ENCODE measurements around the gene GJC2.

The GJC2 gene

GRCh38 chr1:228190182-228190581 is 40.5 kb downstream of the GJC2 start:
- no peaks in the 10 kb centered on the region for H3K36me3 ChIP-seq (ENCODE audit: insufficient read depth, low read length)
- no peak overlapping the region for H2AFZ ChIP-seq (ENCODE audit: low read length)
- no peak for TF ChIP-seq EZH2phosphoT487 (IDR thresholded peaks at IDR 0.05; ENCODE audit: borderline replicate concordance)
- TF ChIP-seq, protein P1, sequence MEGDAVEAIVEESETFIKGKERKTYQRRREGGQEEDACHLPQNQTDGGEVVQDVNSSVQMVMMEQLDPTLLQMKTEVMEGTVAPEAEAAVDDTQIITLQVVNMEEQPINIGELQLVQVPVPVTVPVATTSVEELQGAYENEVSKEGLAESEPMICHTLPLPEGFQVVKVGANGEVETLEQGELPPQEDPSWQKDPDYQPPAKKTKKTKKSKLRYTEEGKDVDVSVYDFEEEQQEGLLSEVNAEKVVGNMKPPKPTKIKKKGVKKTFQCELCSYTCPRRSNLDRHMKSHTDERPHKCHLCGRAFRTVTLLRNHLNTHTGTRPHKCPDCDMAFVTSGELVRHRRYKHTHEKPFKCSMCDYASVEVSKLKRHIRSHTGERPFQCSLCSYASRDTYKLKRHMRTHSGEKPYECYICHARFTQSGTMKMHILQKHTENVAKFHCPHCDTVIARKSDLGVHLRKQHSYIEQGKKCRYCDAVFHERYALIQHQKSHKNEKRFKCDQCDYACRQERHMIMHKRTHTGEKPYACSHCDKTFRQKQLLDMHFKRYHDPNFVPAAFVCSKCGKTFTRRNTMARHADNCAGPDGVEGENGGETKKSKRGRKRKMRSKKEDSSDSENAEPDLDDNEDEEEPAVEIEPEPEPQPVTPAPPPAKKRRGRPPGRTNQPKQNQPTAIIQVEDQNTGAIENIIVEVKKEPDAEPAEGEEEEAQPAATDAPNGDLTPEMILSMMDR (conservative IDR thresholded peaks at IDR 0.05; ENCODE audit: low read length), result no peak
- H3K79me2 ChIP-seq (ENCODE audit: insufficient read depth, low read length), result no peaks in the 10 kb centered on the region
- H3K4me2 ChIP-seq (ENCODE audit: low read depth, low read length, poor library complexity, severe bottlenecking), result no peak overlapping the region
- H3K9me3 ChIP-seq (ENCODE audit: insufficient read depth, low read depth, low read length), result no peaks in the 10 kb centered on the region
- H4K20me1 ChIP-seq (ENCODE audit: insufficient read depth, low read length, poor library complexity, severe bottlenecking), result no peaks in the 10 kb centered on the region
- H3K4me1 ChIP-seq (ENCODE audit: insufficient read depth, low read length, poor library complexity, severe bottlenecking), result peaks cover 5% of the 10 kb centered on the region
- H3K9me2 ChIP-seq (replicated peaks; ENCODE audit: low read depth, low read length), result no peaks in the 10 kb centered on the region
- H3K9ac ChIP-seq (ENCODE audit: low read depth, low read length, poor library complexity, severe bottlenecking), result no peak overlapping the region
- no peaks in the 10 kb centered on the region for H3F3A ChIP-seq (ENCODE audit: low read depth)
- no peaks in the 10 kb centered on the region for H3K27me3 ChIP-seq (ENCODE audit: insufficient read depth, low read length, poor library complexity, severe bottlenecking)
- no peak overlapping the region for H3K4me3 ChIP-seq (ENCODE audit: low read length, poor library complexity, severe bottlenecking)

DNA sequence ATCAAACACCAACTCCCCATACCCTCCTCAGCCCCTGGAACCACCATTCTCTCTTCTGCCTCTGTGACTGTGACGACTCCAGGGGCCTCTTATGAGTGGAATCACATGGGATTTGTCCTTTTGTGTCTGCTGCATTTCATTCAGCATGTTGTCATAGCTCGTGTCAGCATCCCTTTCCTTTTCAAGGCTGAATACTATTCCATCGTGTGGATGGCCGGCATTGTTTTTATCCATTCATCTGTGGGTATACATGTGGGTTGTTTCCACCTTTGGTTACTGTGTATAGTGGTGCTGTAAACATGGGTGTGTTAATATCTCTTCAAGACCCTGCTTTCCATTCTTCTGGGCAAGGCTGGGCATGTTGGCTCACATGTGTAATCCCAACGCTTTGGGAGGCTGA is 41.0 kb downstream of the GJC2 start:
- H4K20me1 ChIP-seq (ENCODE audit: insufficient read depth, low read length, poor library complexity, severe bottlenecking), result no peaks in the 10 kb centered on the region

GRCh38 chr1:228194436-228194835 is 44.7 kb downstream of the GJC2 start:
- Histone ChIP-seq H4K20me1 (ENCODE audit: insufficient read depth, low read length, poor library complexity, severe bottlenecking) (no peaks in the 10 kb centered on the region), H3K4me1 (ENCODE audit: insufficient read depth, low read length, poor library complexity, severe bottlenecking) (no peaks in the 10 kb centered on the region)

More for the DNA sequence above, 41.0 kb downstream of the GJC2 start:
- Histone ChIP-seq H3K4me1 (ENCODE audit: insufficient read depth, low read length, poor library complexity, severe bottlenecking) (peaks cover under 1% of the 10 kb centered on the region), H3K9ac (ENCODE audit: low read depth, low read length, poor library complexity, severe bottlenecking) (no peak overlapping the region), H3K79me2 (ENCODE audit: insufficient read depth, low read length) (no peaks in the 10 kb centered on the region), H3K4me2 (ENCODE audit: low read depth, low read length, poor library complexity, severe bottlenecking) (no peak overlapping the region), H2AFZ (ENCODE audit: low read length) (no peak overlapping the region), H3K9me2 (replicated peaks; ENCODE audit: low read depth, low read length) (no peaks in the 10 kb centered on the region), H3K9me3 (ENCODE audit: insufficient read depth, low read depth, low read length) (no peaks in the 10 kb centered on the region), H3K36me3 (ENCODE audit: insufficient read depth, low read length) (no peaks in the 10 kb centered on the region), H3K27me3 (ENCODE audit: insufficient read depth, low read length, poor library complexity, severe bottlenecking) (no peaks in the 10 kb centered on the region), H3F3A (ENCODE audit: low read depth) (no peaks in the 10 kb centered on the region), H3K4me3 (ENCODE audit: low read length, poor library complexity, severe bottlenecking) (no peak overlapping the region)
- TF ChIP-seq, protein P1 (conservative IDR thresholded peaks at IDR 0.05; ENCODE audit: low read length), result no peak
- no peak for TF ChIP-seq EZH2phosphoT487 (IDR thresholded peaks at IDR 0.05; ENCODE audit: borderline replicate concordance)

More at GRCh38 chr1:228194436-228194835, 44.7 kb downstream of the GJC2 start:
- H3K27me3 ChIP-seq (ENCODE audit: insufficient read depth, low read length, poor library complexity, severe bottlenecking), result no peaks in the 10 kb centered on the region
- H2AFZ ChIP-seq (ENCODE audit: low read length), result no peak overlapping the region
- H3K9me3 ChIP-seq (ENCODE audit: insufficient read depth, low read depth, low read length), result peaks cover 10% of the 10 kb centered on the region
- no peaks in the 10 kb centered on the region for H3F3A ChIP-seq (ENCODE audit: low read depth)
- H3K4me2 ChIP-seq (ENCODE audit: low read depth, low read length, poor library complexity, severe bottlenecking), result no peak overlapping the region
- no peak overlapping the region for H3K4me3 ChIP-seq (ENCODE audit: low read length, poor library complexity, severe bottlenecking)
- H3K9me2 ChIP-seq (replicated peaks; ENCODE audit: low read depth, low read length), result no peaks in the 10 kb centered on the region
- no peaks in the 10 kb centered on the region for H3K79me2 ChIP-seq (ENCODE audit: insufficient read depth, low read length)
- no peak overlapping the region for H3K9ac ChIP-seq (ENCODE audit: low read depth, low read length, poor library complexity, severe bottlenecking)
- TF ChIP-seq, protein P1 (conservative IDR thresholded peaks at IDR 0.05; ENCODE audit: low read length), result no peak
- TF ChIP-seq EZH2phosphoT487 (IDR thresholded peaks at IDR 0.05; ENCODE audit: borderline replicate concordance), result no peak
- H3K36me3 ChIP-seq (ENCODE audit: insufficient read depth, low read length), result no peaks in the 10 kb centered on the region
